Esophagus muscularis mucosa (tissue), 4 donors: ENCODE results near the gene PSMB7. TPM values are rescaled to one million over a fixed set of nuclear protein-coding genes. Genes with fewer than 3 reads are reported as not detected.

Source experiments
- DNase-seq: peaks from one replicate; pipeline ENCODE4 v3.0.0-alpha.2; 2017; ENCODE audit errors: extremely low spot score
- H3K27ac ChIP-seq, 4 donors: fragments of 200-600 bp; sonication (generic); replicated peaks in 1 of 4; 1 replicate in 3 of 4; 2 replicates in 1 of 4; pipeline ENCODE4 v1.5.1; 2016 to 2019; ENCODE audit warnings: mild to moderate bottlenecking in 1 of 4
- H3K27me3 ChIP-seq, 4 donors: fragments of 200-600 bp; sonication (generic); one replicate each; pipeline versions ENCODE4 v1.5.1 to v1.6.0; 2016 to 2019
- H3K36me3 ChIP-seq, 4 donors: fragments of 200-600 bp; sonication (generic); one replicate each; pipeline ENCODE4 v1.5.1; 2016 to 2019
- H3K4me1 ChIP-seq, 4 donors: fragments of 200-600 bp; sonication (generic); one replicate each; pipeline ENCODE4 v1.5.1; 2016 to 2019
- H3K4me3 ChIP-seq, 4 donors: fragments of 200-600 bp; sonication (generic); 1 replicate in 2 of 4; 2 replicates in 2 of 4; pipeline ENCODE4 v1.5.1; 2016 to 2019; ENCODE audit warnings: mild to moderate bottlenecking in 4 of 4, moderate library complexity in 1 of 4
- H3K9me3 ChIP-seq, 4 donors: fragments of 200-600 bp; sonication (generic); 1 replicate in 3 of 4; 2 replicates in 1 of 4; pipeline ENCODE4 v1.5.1; 2016 to 2019
- EP300 ChIP-seq: sonication (generic); formaldehyde crosslinking; IDR thresholded peaks from one replicate; pipeline ENCODE4 v1.6.1; 2017; ENCODE audit warnings: antibody characterized with exemption
- POLR2A ChIP-seq: fragments of 450-650 bp; IDR thresholded peaks from one replicate; pipeline ENCODE4 v1.6.1; 2017; ENCODE audit warnings: antibody characterized with exemption, moderate library complexity, mild to moderate bottlenecking, low read depth
- POLR2AphosphoS5 ChIP-seq, 2 donors: sonication (generic); formaldehyde crosslinking; IDR thresholded peaks; one replicate each; pipeline ENCODE4 v1.6.1; 2017; ENCODE audit warnings: antibody characterized with exemption in 2 of 2
- WGBS: methylation state at CpG from one replicate; pipeline ENCODE4 v1.1.5; 2018; 5-methylcytosine and 5-hydroxymethylcytosine counted together
- intact Hi-C: fragments of 100-400 bp; cut with DNase I; formaldehyde crosslinking; loops from one replicate; pipeline ENCODE4 v1.15.1; 2023
- total RNA-seq, 4 donors: library from RNA; depleted of rRNA; stranded (reverse); fragments of >200 nt; gene quantifications; one replicate each; pipeline versions ENCODE4 v1.1.0 to v1.2.1, GENCODE V29; 2016
- TF ChIP-seq, protein P1 (sequence below), 3 experiments: fragments of 200-600 bp in 2 of 3; fragments of 450-650 bp in 1 of 3; sonication (generic) in 2 of 3; IDR thresholded peaks; one replicate each; pipeline ENCODE4 v1.5.1; 2017 to 2019; ENCODE audit warnings: antibody characterized with exemption in 3 of 3, mild to moderate bottlenecking in 2 of 3, moderate library complexity in 1 of 3

PSMB7 gene
- total RNA-seq, 4 donors from 2014 or later: 105 to 124 (median 113) TPM

DNA sequence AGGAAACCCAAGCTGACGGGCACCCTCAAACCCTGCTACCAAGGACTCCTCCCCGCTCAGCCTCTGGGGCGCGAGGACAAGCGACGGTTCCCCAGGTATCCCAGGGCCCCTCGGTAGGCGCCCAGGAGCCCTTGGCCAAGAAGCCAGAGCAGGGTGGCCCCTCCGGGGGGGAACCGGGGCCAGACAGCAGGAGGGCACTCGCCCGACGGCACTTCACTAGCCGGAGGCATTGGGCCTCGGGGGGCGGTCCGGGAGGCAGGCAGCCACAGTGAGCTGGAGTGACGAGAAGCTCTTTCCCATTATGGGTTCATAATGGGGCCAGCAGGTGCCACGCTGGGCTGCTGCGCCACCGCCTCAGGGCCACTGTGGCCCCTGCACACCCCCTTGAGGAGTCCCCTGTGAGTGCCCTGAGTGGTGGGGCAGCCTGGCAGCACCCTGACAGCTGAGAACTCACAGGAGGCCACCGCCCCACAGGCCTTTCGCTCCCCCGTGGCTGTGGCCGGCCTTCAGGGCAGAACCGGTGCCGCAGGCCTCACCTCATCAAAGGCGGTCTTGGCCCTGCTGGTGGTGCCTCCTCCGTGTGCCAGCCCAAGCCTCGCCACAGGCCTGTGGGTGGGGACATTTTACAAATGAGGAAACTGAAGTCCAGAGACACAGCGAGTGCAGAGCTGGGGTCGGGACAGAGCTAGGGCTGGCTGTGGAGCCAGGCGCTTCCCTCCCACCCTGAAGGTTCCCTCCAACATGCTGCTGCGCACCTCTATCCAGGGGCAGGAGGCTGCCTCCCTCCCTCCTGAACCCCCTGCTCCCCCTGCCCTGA lies 68.7 kb downstream of the PSMB7 start:
- H3K27me3 ChIP-seq: no peaks in the 10 kb centered on the region
- no peak overlapping the region for H3K27ac ChIP-seq
- 90% methylated on average over 2 of the region's 34 CpGs for WGBS
- peaks cover 9 to 20% (median 19%) of the 10 kb centered on the region in 4 donors for H3K4me1 ChIP-seq
- intact Hi-C loops: no loop called here
- no peak for DNase-seq
- TF ChIP-seq POLR2A: no peak
- TF ChIP-seq, protein P1, sequence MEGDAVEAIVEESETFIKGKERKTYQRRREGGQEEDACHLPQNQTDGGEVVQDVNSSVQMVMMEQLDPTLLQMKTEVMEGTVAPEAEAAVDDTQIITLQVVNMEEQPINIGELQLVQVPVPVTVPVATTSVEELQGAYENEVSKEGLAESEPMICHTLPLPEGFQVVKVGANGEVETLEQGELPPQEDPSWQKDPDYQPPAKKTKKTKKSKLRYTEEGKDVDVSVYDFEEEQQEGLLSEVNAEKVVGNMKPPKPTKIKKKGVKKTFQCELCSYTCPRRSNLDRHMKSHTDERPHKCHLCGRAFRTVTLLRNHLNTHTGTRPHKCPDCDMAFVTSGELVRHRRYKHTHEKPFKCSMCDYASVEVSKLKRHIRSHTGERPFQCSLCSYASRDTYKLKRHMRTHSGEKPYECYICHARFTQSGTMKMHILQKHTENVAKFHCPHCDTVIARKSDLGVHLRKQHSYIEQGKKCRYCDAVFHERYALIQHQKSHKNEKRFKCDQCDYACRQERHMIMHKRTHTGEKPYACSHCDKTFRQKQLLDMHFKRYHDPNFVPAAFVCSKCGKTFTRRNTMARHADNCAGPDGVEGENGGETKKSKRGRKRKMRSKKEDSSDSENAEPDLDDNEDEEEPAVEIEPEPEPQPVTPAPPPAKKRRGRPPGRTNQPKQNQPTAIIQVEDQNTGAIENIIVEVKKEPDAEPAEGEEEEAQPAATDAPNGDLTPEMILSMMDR (IDR thresholded peaks at IDR 0.05): no peak
- TF ChIP-seq EP300: no peak
- TF ChIP-seq POLR2AphosphoS5 (IDR thresholded peaks at IDR 0.05): no peak
- H3K36me3 ChIP-seq: peaks cover 31 to 92% (median 78%) of the 10 kb centered on the region in 4 donors
- no peak overlapping the region for H3K4me3 ChIP-seq
- no peaks in the 10 kb centered on the region for H3K9me3 ChIP-seq

DNA sequence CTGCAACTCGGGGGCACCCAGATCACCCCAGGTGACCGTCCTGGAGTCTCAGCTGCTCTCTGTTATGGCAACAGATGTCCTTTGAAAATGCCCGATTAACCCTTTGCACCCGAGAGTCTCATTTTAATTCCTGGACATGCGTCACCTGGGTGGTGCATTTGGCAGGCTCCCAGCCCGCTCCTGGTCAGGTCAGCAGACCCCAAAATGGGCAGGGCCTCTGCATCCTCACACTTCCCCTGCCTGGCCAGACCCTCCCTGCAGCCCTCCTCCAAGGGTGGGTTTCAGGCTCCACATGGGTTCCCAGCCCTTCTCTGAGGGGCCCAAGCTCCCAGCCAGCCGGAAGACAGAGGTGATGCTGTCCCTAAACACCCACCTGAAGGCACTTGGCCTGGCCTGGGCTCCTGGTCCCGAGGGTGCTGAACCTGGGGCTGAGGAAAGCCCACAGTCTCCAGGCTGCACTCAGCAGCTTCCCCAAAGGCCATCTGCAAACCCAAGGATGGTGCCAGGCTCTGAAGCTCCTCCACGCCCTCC lies 69.4 kb downstream of the PSMB7 start:
- peaks cover 9 to 20% (median 19%) of the 10 kb centered on the region in 4 donors for H3K4me1 ChIP-seq
- 79% methylated on average over 6 of the region's 9 CpGs for WGBS
- H3K27ac ChIP-seq: no peak overlapping the region
- intact Hi-C loops: no loop called here
- no peak for DNase-seq
- H3K36me3 ChIP-seq: peaks cover 23 to 90% (median 72%) of the 10 kb centered on the region in 4 donors
- no peak overlapping the region for H3K4me3 ChIP-seq
- TF ChIP-seq, protein P1 (IDR thresholded peaks at IDR 0.05): no peak
- TF ChIP-seq EP300: no peak
- no peaks in the 10 kb centered on the region for H3K27me3 ChIP-seq
- no peaks in the 10 kb centered on the region for H3K9me3 ChIP-seq

DNA sequence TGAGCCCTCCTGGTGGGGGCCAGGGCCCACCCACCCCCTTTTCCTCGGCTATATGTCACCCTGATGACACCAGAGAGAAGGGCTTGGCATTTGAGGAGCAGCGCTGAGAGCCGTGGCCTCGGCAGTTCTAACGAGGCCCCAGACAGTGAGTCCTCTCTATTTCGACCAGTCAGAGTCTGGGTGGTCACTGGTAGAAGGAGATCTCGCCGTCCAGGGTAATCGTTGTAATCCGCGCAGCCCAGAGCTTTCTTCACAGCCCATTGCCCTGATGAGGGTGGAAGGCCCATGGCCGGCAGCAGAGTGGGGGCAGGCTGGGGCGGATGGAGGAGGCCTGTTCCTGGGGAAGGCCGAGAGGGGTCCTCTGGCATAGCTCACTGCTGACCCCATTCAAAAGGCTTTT lies 70.2 kb downstream of the PSMB7 start:
- Histone ChIP-seq H3K9me3 (no peaks in the 10 kb centered on the region), H3K27me3 (no peaks in the 10 kb centered on the region), H3K27ac (no peak overlapping the region), H3K36me3 (peaks cover 18 to 90% (median 69%) of the 10 kb centered on the region in 4 donors), H3K4me3 (no peak overlapping the region), H3K4me1 (peaks cover 9 to 20% (median 19%) of the 10 kb centered on the region in 4 donors)
- intact Hi-C loops: no loop called here
- WGBS: 85% methylated on average over 3 of the region's 14 CpGs
- no peak for DNase-seq
- TF ChIP-seq POLR2A (no peak), POLR2AphosphoS5 (IDR thresholded peaks at IDR 0.05) (no peak), EP300 (no peak)
- TF ChIP-seq, protein P1 (IDR thresholded peaks at IDR 0.05): no peak

DNA sequence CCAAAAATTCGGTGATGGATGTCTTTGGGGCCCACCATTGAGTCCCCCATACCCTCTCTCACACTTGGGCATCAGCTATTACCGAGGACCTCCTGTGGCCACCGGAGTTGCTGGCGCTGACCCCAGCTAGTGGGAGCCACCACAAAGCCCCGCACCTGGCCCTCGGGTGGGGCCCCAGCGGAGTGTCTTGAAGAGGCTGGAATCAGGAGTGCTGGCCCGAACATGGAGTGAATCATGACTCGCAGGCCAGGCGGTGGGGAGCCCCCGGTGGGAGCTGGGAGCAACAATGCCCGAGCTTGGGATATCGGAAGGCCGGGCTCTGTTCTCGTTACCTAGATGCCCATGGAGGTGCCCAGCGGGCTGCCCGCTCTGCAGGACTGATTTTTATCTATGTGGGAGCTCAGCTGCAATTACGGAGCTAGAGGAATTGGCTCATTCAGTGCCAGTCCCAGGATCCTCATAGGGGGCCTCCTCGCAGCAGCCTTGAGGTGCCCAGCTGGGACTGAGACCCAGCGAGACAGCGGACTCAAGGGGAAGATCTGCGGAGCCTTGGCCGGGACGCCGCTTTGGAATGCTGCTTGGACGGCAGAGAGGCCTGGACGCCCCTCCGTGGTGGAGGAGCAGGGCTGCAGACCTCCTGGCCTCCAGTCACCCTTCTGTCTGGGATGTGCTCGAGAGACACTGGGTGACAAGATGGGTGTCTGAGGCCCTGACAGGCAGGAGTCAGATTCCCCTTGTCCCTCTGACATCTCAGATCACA lies 70.8 kb downstream of the PSMB7 start:
- TF ChIP-seq POLR2AphosphoS5 (IDR thresholded peaks at IDR 0.05) (no peak), EP300 (no peak), POLR2A (no peak)
- TF ChIP-seq, protein P1 (IDR thresholded peaks at IDR 0.05): no peak
- H3K27me3 ChIP-seq: no peaks in the 10 kb centered on the region
- H3K4me1 ChIP-seq: peaks cover 9 to 20% (median 19%) of the 10 kb centered on the region in 4 donors
- peaks cover 18 to 90% (median 69%) of the 10 kb centered on the region in 4 donors for H3K36me3 ChIP-seq
- H3K27ac ChIP-seq: no peak overlapping the region
- H3K9me3 ChIP-seq: no peaks in the 10 kb centered on the region
- intact Hi-C loops: no loop called here
- no peak overlapping the region for H3K4me3 ChIP-seq
- WGBS: 95% methylated on average over 24 of the region's 29 CpGs
- no peak for DNase-seq
